ENCODE measurements around the gene F8A2.
"Not testable (repeated sequence)": the region's sequence is repeated elsewhere in the genome, so short reads cannot be mapped to it uniquely, and the experiment has no call there.

Gene F8A2

DNA sequence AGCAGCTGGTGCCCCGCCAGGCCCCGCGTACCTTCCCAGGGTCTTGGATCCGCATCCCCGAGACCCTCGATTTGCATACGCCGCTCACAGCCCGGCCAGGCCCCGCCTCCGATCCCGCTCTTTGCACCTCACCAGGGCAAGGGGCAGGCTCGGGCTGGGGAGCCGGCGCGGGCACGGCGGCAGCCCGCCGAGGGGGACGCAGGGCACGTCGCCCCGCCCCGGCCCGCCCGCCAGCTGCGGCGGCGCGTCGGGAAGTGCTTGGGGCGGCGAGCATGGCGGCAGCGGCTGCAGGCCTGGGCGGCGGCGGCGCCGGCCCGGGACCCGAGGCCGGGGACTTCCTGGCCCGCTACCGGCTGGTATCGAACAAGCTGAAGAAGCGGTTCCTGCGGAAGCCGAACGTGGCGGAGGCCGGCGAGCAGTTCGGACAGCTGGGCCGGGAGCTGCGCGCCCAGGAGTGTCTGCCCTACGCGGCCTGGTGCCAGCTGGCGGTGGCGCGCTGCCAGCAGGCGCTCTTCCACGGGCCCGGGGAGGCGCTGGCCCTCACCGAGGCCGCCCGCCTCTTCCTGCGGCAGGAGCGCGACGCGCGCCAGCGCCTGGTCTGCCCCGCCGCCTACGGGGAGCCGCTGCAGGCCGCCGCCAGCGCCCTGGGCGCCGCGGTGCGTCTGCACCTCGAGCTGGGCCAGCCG, at the start of gene F8A2:
Gene F8A2, plus strand, starts transcription at position 253 of the 686 bp plus-strand sequence. Its CDS starts 20 bp downstream, at position 273.
- not testable (repeated sequence) for H3K27ac Mint-ChIP-seq; H3K27me3 Mint-ChIP-seq; H3K4me3 Mint-ChIP-seq; H3K4me1 Mint-ChIP-seq (ENCODE audit: low read depth); H3K36me3 Mint-ChIP-seq (ENCODE audit: low read depth); DNase-seq; H3K9me3 Mint-ChIP-seq

DNA sequence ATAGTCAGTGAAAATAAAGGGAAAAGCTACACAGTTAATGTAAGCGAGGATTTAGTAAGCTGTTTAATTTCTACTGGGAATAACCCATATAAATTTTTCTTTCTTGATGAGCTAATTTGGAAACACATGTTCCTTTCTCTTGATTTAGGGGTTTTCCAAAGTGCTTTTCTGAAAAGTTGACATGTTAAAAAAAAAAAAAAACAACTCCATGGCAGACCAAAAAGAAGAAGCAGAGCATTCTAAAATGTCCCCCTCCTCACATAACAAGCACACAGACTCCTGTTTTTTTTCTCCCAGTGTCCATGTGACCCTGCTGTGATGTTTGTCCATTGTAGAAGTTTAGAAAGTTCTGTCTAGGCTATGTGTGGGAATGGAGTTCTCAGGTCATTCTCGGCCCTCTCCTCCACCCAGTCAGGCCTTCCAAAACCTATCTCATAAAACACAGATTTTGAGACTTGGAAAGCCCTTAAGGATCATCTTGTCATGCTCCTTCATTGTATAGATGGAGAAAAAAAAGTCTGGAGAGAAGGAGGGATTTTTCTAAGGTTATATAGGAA, 48.3 kb upstream of the F8A2 start:
- Mint-ChIP-seq H3K27ac (no peak overlapping the region), H3K4me1 (ENCODE audit: low read depth) (peaks cover 10% of the 10 kb centered on the region), H3K27me3 (peaks cover 3% of the 10 kb centered on the region), H3K9me3 (no peaks in the 10 kb centered on the region), H3K4me3 (no peak overlapping the region), H3K36me3 (ENCODE audit: low read depth) (no peaks in the 10 kb centered on the region)
- no peak for DNase-seq

DNA sequence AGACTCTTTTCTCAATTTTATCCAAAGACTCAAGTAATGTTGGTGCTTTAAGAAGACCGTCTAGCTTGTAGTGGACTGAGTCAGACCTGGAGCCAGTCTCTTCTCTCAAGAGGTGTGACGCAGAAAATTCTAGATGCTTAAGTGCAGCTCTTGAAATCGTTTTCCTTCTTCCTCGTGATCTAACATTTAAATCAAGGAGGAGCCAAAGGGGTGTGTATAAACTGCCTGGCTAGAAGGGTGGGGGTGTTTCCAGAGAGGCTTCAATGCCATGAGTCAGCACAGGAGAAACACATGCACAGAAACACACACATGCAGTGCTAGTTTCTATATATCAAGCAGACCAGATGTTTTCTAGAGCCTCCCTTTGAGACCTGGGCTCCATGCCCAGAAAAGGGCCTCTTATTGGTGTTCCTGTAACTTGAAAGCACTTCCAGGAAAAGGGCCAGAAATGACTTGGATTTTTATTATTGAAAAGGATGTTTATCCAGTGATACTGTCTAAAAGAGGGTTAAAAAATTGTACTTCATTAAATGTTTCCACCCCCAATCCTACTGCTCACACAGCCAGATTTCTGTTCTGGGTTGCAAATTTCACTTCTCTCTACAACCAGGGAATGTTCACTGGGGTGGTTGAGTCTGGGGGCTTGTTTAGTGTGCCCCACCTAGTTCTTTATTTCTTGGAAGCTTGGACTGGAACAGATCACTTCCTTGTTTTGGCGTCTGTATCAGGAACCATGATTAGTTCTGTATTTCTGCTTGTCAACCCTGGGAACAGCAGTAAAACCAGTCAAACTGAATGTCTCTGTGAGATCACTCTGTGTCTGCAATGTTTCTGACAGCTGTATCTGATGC, 47.2 kb upstream of the F8A2 start, which contains the start of gene CLIC2:
Gene CLIC2, minus strand, starts transcription at position 129 of the 851 bp plus-strand sequence. CDS start 187 bp downstream, outside the sequence.
- peak; percentile 9 for DNase-seq
- peaks cover 10% of the 10 kb centered on the region for H3K4me1 Mint-ChIP-seq (ENCODE audit: low read depth)
- no peaks in the 10 kb centered on the region for H3K9me3 Mint-ChIP-seq
- H3K27me3 Mint-ChIP-seq, result no peaks in the 10 kb centered on the region
- H3K4me3 Mint-ChIP-seq, result no peak within 1 kb of the TSS
- H3K27ac Mint-ChIP-seq, result no peak within 1 kb of the TSS
- no peaks in the 10 kb centered on the region for H3K36me3 Mint-ChIP-seq (ENCODE audit: low read depth)

DNA sequence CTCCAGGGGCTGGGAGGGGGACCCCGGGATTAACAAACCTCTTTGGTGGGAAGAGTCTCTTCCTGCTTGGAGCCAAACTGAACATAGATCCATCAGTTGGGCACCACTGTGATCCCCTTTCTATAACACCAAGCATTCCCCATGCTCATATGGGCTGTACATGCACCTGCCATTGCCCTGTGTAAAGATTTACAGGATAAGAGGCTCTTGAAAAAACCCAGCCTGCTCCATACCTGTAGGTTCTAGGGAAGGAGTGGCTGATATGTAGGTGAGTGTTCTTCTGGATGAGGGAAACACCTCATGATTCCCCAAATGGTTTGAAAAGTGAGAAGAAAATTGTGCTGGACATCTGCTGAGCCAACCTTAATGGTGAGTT, 46.6 kb upstream of the F8A2 start:
- not testable (repeated sequence) for H3K4me3 Mint-ChIP-seq; H3K9me3 Mint-ChIP-seq; DNase-seq; H3K27ac Mint-ChIP-seq; H3K27me3 Mint-ChIP-seq; H3K36me3 Mint-ChIP-seq (ENCODE audit: low read depth)
- H3K4me1 Mint-ChIP-seq (ENCODE audit: low read depth), result peaks cover 10% of the 10 kb centered on the region

DNA sequence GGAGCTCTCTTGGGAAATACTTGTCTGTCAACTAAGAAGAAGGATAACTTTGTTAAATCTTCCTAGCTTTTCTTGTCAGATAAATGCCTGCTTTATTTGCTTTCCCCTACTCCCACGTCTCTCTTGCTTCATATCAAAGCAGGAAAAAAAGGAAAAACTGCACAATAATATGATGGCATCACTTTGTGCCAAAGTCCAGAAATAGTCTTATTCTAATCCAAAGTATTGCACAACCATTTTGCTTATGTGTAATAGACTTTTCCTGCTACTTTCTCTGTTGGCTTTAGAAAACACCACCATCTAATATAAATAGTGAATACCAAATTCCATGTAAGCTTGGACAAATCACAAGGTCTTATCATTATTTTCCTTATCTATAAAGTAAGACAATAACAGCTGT, 36.2 kb upstream of the F8A2 start:
- not testable (repeated sequence) for H3K36me3 Mint-ChIP-seq (ENCODE audit: low read depth); H3K9me3 Mint-ChIP-seq; DNase-seq; H3K27me3 Mint-ChIP-seq; H3K27ac Mint-ChIP-seq; H3K4me1 Mint-ChIP-seq (ENCODE audit: low read depth); H3K4me3 Mint-ChIP-seq

DNA sequence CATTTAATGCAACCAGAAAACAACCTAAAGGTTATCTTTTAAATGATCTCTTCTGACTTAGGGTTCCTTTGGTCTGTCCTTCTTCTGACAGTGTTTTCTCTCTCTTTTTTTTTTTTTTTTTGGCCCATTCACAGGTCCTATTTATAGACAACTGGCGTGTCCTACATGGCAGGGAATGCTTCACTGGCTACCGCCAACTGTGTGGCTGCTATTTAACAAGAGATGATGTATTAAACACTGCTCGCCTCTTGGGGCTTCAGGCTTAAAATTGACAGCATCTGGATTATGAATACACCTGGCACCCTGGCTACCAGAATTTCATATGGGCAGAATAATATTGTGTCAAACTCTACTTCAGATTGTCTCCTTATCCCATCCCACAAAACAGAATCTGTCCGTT, 32.4 kb upstream of the F8A2 start:
- not testable (repeated sequence) for H3K9me3 Mint-ChIP-seq; H3K4me3 Mint-ChIP-seq; H3K27me3 Mint-ChIP-seq; H3K36me3 Mint-ChIP-seq (ENCODE audit: low read depth); H3K4me1 Mint-ChIP-seq (ENCODE audit: low read depth); DNase-seq; H3K27ac Mint-ChIP-seq

DNA sequence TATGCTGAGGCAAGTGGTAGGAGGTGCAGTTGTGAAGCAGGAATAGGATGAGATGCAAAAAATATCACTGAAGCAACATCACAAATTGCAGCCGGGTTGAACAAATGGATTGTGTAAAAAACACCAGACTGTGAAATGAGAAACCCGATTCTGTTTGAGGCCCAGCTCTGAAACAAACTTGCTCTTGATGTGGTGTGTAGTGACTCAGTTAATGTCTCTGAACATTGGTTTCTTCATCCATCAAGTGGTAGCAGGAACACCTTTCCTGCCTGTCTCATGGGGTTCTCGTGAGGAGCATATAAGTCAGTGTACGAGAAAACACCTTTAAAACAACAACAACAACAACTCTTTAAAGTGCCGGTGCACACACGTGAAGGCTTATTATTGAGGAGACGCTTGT, 18.2 kb upstream of the F8A2 start:
- not testable (repeated sequence) for H3K4me1 Mint-ChIP-seq (ENCODE audit: low read depth); H3K4me3 Mint-ChIP-seq; DNase-seq; H3K27me3 Mint-ChIP-seq; H3K27ac Mint-ChIP-seq; H3K36me3 Mint-ChIP-seq (ENCODE audit: low read depth); H3K9me3 Mint-ChIP-seq

DNA sequence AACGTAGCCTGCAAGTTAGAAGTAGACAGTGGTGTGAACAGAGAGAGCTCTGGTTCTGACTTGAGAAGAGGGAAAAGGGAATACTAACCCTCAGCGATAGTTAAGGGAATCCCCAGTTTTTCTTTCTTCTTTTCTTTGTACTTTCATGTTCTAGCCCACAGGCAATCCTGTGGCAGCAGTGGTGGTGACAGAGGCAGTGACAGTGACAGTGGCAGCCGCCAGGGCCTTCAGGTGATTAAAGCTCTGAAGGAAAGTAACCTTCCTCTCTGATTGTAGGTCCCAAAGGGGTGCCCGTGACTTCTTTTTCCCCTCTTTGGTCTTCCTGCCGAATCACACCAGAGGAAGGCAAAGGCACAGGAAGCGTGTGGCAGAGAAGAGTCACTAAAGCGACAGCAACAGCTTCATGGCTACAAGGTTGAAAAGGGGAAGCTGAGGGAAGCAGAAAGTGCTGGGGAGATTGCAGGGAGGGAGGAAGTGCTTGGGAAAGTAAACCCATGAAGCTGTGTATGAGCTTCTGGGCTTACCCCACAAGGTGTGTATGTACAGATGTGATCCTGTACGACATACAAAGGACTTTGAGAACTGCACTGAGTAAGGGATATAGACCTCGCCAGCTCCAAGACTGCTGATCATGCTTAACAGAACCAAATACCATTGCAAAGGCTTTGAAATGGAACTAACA, 8.0 kb upstream of the F8A2 start:
- H3K4me3 Mint-ChIP-seq; H3K36me3 Mint-ChIP-seq (ENCODE audit: low read depth); H3K9me3 Mint-ChIP-seq; H3K4me1 Mint-ChIP-seq (ENCODE audit: low read depth); DNase-seq; H3K27me3 Mint-ChIP-seq; H3K27ac Mint-ChIP-seq: not testable (repeated sequence)

DNA sequence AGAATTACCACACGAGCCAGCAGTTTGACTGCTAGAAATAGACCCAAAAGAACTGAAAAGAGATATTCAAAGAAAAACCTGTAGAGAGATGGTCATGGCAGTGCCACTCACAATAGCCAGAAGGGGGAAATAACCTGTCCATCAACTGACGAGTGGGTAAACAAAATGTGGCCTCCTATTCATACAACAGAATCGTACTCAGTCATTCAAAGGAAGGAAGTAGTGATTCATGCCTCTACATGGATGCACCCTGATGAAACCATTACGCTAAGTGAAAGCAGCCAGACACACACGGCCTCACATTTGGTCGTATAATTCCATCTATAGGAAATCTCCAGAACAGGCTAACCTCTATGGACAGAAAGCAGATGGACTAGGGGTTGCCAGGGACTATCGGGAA, 2.1 kb upstream of the F8A2 start:
- not testable (repeated sequence) for H3K27ac Mint-ChIP-seq; H3K4me1 Mint-ChIP-seq (ENCODE audit: low read depth); H3K27me3 Mint-ChIP-seq; H3K36me3 Mint-ChIP-seq (ENCODE audit: low read depth); DNase-seq; H3K4me3 Mint-ChIP-seq; H3K9me3 Mint-ChIP-seq

DNA sequence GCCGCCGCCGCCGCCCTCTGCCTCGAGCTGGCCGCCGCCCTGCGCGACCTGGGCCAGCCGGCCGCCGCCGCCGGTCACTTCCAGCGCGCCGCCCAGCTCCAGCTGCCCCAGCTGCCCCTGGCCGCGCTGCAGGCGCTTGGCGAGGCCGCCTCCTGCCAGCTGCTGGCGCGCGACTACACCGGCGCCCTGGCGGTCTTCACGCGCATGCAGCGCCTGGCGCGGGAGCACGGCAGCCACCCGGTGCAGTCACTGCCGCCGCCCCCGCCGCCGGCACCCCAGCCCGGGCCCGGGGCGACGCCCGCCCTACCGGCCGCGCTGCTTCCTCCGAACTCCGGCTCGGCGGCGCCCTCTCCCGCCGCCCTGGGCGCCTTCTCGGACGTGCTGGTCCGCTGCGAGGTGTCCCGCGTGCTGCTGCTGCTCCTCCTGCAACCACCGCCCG, 653 bp downstream of the F8A2 start:
- peaks cover 11% of the 10 kb centered on the region for H3K4me1 Mint-ChIP-seq (ENCODE audit: low read depth)
- H3K36me3 Mint-ChIP-seq (ENCODE audit: low read depth); H3K27me3 Mint-ChIP-seq; H3K9me3 Mint-ChIP-seq; H3K27ac Mint-ChIP-seq; H3K4me3 Mint-ChIP-seq; DNase-seq: not testable (repeated sequence)

DNA sequence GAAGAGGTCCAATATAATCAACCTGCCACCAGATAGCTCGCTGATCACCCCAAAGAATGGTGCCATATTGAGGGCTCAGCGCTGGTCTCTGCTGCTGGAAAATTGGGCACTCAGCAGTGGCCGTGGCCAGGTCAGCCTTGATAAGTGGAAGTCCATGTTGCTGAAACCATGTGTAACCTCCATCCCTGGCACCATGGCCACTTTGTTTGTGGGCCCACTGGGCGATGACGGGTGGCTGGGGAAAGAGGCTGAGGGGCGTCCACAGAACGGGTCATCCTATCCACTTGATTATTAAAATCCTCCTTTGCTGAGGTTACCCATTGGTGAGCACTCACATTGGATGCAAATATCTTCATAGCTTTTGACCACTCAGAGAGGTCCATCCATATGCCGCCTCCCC, 7.7 kb downstream of the F8A2 start:
- H3K27me3 Mint-ChIP-seq, result no peaks in the 10 kb centered on the region
- DNase-seq, result no peak
- peaks cover 20% of the 10 kb centered on the region for H3K36me3 Mint-ChIP-seq (ENCODE audit: low read depth)
- peaks cover 2% of the 10 kb centered on the region for H3K9me3 Mint-ChIP-seq
- peaks cover 26% of the 10 kb centered on the region for H3K4me1 Mint-ChIP-seq (ENCODE audit: low read depth)
- no peak overlapping the region for H3K4me3 Mint-ChIP-seq
- no peak overlapping the region for H3K27ac Mint-ChIP-seq

DNA sequence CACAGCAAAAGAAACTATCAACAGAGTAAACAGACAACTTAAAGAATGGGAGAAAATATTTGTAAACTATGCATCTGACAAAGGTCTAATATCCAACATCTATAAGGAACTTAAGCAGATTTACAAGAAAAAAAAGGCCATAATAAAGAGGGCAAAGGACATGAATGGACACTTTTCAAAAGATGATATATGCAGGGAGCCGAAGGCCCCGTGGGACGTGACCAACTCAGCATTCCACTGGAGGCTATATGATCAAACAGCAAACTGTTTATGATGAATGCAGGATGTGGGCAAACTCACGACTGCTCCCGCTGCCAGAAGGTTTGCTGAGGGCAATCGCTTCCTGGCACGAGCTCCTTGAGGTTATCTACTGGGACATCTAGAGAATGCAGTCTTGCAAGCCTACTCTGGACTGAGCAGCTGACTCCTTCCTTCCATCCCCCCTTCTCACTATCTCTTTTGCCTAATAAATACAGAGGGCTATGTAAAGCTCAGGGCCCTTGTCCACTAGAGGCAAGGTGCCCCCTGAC, 12.9 kb downstream of the F8A2 start:
- not testable (repeated sequence) for DNase-seq; H3K27me3 Mint-ChIP-seq; H3K27ac Mint-ChIP-seq; H3K36me3 Mint-ChIP-seq (ENCODE audit: low read depth); H3K4me1 Mint-ChIP-seq (ENCODE audit: low read depth); H3K4me3 Mint-ChIP-seq
- H3K9me3 Mint-ChIP-seq, result peaks cover 12% of the 10 kb centered on the region

DNA sequence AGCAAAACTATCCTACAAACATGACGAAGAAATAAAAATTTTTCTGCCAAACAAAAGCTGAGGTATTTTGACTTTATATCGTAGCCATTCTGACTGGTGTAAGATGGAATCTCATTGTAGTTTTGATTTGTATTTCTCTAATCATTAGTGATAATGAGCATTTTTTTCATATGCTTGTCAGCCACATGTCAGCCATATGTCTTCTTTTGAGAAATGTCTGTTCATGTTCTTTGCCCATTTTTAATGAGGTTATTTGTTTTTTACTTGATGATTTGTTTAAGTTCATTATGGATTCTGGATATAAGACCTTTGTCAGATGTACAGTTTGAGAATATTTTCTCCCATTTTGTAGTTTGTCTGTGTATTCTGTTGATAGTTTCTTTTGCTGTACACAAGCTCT, 24.5 kb downstream of the F8A2 start:
- Mint-ChIP-seq H3K9me3 (peaks cover 17% of the 10 kb centered on the region), H3K4me1 (ENCODE audit: low read depth) (no peaks in the 10 kb centered on the region), H3K4me3 (no peak overlapping the region), H3K27me3 (no peaks in the 10 kb centered on the region), H3K36me3 (ENCODE audit: low read depth) (peaks cover 4% of the 10 kb centered on the region), H3K27ac (no peak overlapping the region)
- DNase-seq, result no peak

DNA sequence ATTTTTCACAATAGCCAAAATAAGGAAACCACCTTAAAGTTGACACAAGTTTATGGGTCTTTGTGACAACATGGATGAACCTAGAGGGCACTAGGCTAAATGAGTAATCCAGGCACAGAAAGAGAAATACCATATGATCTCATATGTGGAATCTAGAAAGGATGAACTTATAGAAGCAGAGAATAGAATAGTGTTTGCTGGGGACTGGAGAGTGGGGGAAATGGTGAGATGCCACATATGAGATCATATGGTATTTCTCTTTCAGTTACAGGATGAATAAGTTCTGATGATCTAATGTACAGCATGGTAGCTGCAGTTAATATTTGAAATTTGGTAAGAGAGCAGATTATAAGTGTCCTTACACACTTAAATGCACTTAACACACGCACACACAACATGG, 35.9 kb downstream of the F8A2 start:
- Mint-ChIP-seq H3K36me3 (ENCODE audit: low read depth) (no peaks in the 10 kb centered on the region), H3K9me3 (no peaks in the 10 kb centered on the region), H3K27me3 (no peaks in the 10 kb centered on the region), H3K4me1 (ENCODE audit: low read depth) (no peaks in the 10 kb centered on the region), H3K4me3 (no peak overlapping the region), H3K27ac (no peak overlapping the region)
- no peak for DNase-seq

All from activated T-cell treated with anti-CD3 and anti-CD28 coated beads, Interleukin-2, amount 50 U/mL, for 24 hours (primary cell).